SKM-1 treated with dmso at 0.1 percent for 144 hours (cell line): Measurements from ENCODE around the gene CSTA.
A peak's percentile ranks its signal among the peaks of the same experiment; 100 is the strongest.
"Not testable (repeated sequence)": the region's sequence is repeated elsewhere in the genome, so short reads cannot be mapped to it uniquely, and the experiment has no call there.

Experiments used
- DNase-seq: peaks from one replicate; lab custom pipeline; 2025; ENCODE audit not compliant: unreplicated experiment; lab: John Stamatoyannopoulos, UW

Gene CSTA

GRCh38 chr3:122318620-122319019 is 6.4 kb upstream of the CSTA start:
- no peak for DNase-seq

DNA sequence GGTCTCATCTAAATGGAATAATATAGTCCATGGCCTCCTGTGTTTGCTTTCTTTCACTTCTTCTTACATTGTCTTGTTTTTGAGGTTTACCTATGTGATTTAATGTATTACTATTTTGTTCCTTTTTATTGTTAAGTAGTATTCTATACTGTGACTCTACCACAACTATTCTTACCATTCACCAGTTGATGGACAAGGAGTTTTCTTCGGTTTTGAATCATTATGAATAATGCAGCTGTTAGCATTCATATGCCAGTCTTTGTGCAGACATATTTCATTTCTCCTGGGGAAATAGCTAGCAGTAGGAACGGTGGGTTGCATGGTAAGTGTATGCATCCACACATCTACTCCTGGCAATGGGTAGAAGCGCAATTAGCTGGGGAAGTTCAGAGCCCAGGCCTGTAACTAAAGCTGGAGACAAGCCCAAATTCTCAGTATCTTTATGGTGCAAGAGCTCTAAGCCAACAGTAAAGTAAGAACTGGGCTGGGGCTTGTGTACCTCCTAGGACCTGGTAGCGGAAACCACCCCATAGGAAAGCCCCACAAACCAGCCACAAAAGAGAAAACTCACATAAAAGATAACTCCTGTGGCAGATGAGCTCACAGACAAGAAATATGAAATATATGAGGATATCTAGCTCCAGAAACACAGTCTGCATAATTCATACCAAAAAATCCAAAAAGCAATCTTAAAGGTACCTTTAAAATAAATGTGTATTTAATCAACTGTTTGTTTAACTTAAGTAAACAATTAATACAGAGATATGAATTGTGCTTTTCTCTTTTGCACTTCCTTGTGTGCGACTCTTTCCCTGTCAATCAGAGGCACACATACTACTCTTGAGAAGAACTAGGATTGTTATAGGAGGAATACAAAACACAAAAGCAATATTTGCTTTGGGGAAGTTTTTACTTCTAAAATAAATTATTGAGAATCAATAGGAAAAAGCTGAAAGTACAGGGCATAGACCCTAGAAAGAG is 2.7 kb upstream of the CSTA start:
- peak; percentile 76 for DNase-seq

- DNase-seq: no peak
These were observed 721 bp downstream of the CSTA start for GRCh38 chr3:122325769-122326168.

- DNase-seq: no peak
These were observed 6.8 kb downstream of the CSTA start for GRCh38 chr3:122331886-122332285.

DNA sequence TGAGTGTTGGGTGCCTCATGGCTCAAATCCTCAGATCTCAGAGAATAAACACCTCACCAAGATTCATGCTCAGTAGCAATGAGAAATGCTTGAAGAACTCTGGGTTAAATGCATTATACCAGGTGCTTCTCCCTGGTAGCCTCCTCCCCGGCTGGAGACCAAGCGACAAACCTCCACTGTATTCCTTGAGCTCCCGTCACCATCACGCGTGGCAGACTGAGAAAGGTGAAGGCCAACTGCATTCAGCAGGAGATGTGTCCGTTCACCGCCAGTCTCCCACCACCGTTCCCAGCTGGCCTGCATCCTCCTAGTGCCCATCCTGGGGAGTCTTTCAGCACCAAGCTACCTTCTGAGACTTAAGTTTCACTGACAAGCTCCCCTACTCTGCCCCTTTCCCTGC is 7.5 kb downstream of the CSTA start:
- no peak for DNase-seq

DNA sequence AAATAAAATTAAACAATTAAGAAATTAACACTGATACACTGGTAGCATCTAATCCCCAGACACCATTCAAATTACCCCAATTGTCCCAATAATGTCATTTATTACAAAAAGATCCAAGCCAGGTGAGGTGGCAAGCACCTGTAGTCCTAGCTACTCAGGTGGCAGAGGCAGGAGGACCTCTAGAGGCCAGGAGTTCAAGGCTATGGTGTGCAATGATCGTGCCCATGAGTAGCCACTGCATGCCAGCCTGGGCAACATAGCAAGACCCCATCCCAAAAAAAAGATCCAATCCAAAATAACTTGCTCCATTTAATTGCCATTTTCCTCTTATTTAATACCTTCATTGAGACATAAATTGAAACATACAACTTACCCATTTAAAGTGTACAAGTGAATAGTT is 17.8 kb downstream of the CSTA start:
- no peak for DNase-seq

DNA sequence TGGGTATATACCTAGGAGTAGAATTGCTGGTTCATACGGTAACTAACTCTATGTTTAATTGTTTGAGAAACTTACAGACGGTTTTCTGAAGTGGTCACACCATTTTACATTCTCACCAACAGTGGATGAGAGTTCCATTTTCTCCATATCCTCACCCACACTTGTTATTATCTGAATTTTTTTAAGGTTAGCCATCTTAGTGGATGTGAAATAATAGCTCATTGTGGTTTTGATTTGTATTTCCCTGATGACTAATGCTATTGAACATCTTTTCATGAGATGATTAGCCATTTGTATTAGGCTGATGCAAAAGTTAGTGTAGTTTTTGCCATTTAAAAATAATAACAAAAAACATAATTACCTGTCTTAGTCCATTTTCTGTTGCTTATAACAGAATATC is 18.6 kb downstream of the CSTA start:
- no peak for DNase-seq

- DNase-seq: no peak
These were observed 24.1 kb downstream of the CSTA start for GRCh38 chr3:122349171-122349570.

GRCh38 chr3:122350814-122351418 is 25.9 kb downstream of the CSTA start:
- DNase-seq: no peak

DNA sequence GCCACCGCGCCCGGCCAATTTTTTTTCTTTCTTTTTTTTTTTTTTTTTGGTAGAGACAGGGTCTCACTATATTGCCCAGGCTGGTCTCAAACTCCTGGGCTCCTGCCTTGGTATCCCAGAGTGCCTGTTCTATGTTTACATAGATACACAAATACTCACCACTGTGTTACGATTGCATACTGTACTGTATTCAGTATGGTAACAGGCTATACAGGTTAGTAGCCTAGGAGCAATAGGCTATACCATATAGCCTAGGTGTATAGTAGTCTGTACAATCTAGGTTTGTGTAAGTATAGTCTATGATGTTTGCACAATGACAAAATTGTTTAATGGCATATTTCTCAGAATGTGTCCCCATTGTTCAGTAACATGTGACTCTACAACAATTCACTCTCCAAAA is 26.6 kb downstream of the CSTA start:
- DNase-seq: no peak

DNA sequence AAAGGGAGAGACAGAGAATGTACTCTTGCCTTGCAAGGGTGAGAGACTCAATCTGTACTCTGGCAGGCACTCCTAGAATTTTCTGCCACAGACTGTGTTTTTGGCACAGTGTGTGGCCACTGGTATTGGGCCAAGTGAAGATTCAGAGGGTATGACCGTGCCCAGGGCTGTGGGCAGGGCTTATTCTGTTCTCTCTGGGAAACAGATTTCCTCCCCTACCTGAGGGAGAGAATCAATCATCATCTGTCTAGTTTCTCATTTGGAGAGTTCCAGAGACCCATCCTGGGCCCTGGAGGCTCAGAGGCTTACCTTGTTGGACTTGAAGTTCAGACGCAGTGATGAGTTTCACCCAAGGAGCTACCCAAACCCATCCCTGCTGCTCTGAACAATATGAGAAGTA is 28.2 kb downstream of the CSTA start:
- no peak for DNase-seq

- peak; percentile 10 for DNase-seq
These were observed 28.9 kb downstream of the CSTA start for GRCh38 chr3:122353893-122354401.

DNA sequence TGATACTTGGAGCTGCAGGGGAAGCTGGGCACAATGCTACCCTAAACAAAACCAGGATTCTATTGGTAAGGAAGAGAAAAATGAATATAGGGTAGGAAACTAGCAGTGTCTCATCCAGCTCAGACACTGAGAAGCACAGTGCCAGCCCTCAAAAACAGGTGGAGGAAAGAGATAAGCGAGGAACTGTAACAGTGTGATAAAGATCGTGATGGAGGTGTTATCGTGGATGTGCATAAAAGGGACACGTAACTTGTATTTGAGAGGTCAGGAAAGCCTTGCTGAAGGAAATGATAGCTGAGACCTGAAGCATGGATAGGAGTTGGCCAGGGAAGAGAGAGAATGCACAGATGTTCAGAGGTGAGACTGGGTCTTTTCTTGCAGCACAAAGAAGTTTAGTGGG is 30.6 kb downstream of the CSTA start:
- no peak for DNase-seq

GRCh38 chr3:122356402-122356801 is 31.4 kb downstream of the CSTA start:
- no peak for DNase-seq

DNA sequence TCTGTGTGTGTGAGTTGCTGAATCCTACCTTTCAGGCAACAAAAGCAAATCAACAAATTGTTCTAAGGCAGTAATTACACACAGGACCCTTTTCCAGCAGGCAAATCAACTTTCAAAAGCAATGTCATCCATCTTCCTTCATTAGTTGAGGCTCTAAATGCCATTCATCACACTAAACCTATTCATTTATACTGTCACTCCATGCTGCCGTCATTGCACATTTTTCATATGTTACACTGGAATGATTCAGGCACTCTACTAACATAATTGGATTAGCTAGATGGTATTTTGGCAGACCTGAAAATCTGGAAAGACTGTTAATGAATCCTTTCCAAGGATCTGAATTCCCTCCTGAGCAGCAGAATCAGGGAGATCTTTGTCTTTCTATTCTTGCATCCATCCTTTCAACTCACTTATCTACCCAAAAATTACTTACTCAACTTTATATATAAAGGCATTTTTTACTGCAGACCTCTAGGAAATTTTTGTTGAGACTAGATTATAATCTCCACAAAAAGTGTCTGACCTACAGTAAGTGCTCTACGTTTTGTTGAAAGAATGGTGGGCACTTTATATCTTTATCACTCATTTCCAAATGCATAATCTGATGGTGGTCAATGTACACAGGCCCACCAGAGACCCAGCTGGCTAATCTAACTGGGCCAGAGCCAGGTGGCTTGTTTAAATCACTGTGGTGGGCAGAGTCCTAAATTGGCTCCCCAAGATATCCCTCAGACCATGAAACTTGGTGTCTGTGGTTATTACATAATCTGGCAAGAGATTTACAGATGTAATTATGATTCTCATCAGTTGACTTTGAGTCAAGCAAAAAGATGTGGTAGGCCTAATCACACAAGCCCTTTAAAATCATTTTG is 33.0 kb downstream of the CSTA start:
- DNase-seq: no peak

DNA sequence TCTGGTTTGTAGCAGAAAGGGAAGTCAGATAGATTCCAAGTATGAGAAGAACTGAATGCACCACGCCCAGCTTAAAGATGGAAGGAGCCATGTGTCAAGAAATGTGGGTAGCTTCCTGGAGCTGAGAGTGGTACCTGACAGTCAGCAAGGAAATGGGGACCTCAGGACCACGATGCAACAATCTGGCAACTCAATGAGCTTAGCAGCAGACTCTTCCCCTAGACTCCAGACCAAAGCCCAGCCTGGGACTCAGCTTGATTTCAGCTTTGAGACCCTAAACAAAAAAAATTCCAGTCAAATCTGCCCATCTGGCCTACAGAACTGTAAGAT is 33.6 kb downstream of the CSTA start:
- DNase-seq: no peak

DNA sequence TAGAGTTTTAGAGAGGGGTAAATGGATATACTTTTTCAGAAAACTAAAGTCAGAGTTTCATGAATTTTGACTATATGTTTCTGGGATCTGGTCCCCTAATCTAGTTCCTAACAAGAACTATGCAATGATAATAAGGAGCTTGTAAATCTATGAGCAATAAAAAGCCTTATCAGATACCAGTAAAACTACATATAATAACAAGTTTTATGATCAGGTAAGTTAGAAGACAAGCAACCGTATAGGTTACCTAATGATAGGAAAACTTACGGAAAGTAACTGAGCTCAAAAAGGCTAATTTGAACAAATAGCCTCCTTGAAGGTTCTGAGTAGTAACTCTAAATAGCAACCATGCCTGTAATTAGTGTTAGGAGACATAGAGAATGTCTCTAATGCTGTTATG is 37.0 kb downstream of the CSTA start:
- no peak for DNase-seq

GRCh38 chr3:122364490-122364889 is 39.4 kb downstream of the CSTA start:
- no peak for DNase-seq

- no peak for DNase-seq
These were observed 40.0 kb downstream of the CSTA start for GRCh38 chr3:122365073-122365472.

DNA sequence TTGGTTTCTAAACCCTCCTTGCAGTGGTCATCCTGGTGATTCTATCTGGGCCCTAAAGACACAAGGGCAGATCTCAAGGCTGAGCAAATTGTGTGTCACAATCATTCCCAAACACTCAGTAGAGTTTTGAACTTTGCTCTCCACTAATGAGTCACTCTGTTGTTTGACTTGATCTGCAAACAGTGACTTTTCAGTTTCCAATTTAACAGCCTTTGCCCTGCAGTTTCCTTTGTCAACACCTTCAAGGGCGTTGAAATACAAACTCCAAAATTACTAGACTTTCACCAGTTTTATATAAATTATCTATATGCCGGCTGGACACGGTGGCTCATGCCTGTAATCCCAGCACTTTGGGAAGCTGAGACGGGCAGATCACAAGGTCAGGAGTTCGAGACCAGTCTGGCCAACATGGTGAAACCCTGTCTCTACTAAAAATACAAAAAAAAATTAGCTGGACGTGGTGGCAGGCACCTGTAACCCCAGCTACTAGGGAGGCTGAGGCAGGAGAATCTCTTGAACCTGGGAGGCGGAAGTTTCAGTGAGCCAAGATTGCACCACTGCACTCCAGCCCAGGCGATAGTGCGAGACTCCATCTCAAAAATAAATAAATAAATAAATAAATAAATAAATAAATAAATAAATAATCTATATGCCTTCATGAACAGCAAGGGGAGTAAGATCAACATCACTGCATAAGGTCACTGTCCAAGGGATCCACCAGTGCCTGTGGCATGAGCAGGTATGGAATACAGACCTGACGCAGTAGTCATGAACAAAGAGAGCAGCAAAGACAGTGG is 40.7 kb downstream of the CSTA start:
- not testable (repeated sequence) for DNase-seq

DNA sequence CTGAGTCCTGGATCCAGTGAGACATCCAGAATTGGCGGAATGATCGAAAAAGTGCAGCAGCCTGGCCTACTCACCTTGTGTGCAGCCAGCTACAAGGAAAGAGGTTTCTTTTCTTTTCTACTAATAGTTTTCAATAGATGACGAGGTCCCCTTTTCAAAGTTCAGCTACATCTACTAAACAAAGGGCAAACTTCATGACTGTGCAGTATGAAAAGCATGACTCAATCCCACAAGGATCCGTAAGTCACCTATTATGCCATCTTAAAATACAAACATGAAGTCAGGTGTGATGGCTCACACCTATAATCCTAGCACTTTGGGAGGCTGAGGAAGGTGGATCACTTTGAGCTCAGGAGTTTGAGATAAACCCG is 41.3 kb downstream of the CSTA start:
- no peak for DNase-seq
